ENCODE results near the gene RFTN1. TPM values are rescaled to one million over a fixed set of nuclear protein-coding genes. Genes with fewer than 3 reads are reported as not detected.

The RFTN1 gene
- total and polyA plus RNA-seq, 2 donors (not counting 1 experiment from before 2014, with no cell fraction given) = 32.4 to 156 TPM

DNA sequence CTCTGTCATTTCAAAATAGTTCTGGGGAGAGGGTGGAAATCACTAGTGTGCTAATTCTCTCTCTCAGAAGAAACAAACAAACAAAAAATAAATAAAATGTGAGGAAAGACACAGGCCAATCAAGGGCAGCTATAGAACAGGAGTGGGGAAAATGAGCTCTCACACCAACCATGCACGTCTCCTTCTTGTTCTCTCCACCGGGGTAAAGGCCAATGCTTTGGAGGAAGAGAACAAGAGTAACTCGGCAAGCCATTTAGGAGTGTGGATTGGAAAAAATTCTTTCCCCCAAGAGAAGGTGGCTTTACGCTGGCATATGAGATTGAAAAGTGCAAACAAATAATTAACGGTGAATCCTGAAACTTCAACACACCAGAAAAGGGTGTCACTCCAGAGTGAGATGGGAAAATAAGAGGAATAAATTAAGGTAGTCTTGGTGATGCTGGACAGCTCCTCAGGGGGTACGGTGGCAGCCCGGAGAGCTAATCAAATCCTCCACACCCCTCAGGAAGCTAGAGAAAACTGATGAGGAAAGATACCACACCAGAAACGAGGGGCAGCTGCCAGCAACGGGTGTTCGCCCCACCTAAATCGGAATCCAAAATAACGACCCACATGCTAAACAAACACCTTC, 88.0 kb downstream of the RFTN1 start:
- intact Hi-C loops (cut with micrococcal nuclease) = no loop called here
- Histone ChIP-seq H3K4me3 (ENCODE audit: control extremely low read depth in 1 of 5, extremely low read depth in 1 of 5, insufficient read depth in 1 of 5, low read depth in 2 of 5, low read length in 4 of 5) (no peak overlapping the region), H3K4me1 (ENCODE audit: control insufficient read depth in 2 of 2, insufficient read depth in 2 of 2, low read length in 2 of 2) (peaks cover 9 to 14% of the 10 kb centered on the region in 2 donors), H3K79me2 (ENCODE audit: control insufficient read depth, insufficient read depth, low read length) (peaks cover 100% of the 10 kb centered on the region), H2AFZ (ENCODE audit: insufficient read depth, low read depth, low read length, poor library complexity, severe bottlenecking) (no peak overlapping the region), H3K27me3 (replicated peaks in 1 of 4; ENCODE audit: control extremely low read depth in 1 of 4, control insufficient read depth in 3 of 4, insufficient read depth in 4 of 4, low read length in 3 of 4) (peaks cover 0 to 5% (median 0%) of the 10 kb centered on the region in 4 experiments), H3K9ac (ENCODE audit: low read length) (no peak overlapping the region), H3K27ac (ENCODE audit: low read length in 2 of 2) (no peak overlapping the region), H3K4me2 (replicated peaks; ENCODE audit: low read depth, low read length, poor library complexity, severe bottlenecking) (no peak overlapping the region), H3K36me3 (replicated peaks in 1 of 2; ENCODE audit: control extremely low read depth in 1 of 2, control insufficient read depth in 1 of 2, extremely low read depth in 1 of 2, insufficient read depth in 2 of 2, low read length in 1 of 2) (peaks cover 7 to 16% of the 10 kb centered on the region in 2 experiments), H4K20me1 (ENCODE audit: control insufficient read depth, insufficient read depth, low read length, poor library complexity, severe bottlenecking) (peaks cover 79% of the 10 kb centered on the region), H3K9me3 (ENCODE audit: control extremely low read depth in 1 of 3, control insufficient read depth in 2 of 3, insufficient read depth in 1 of 3, low read length in 2 of 3) (peaks cover 0 to 1% (median 0%) of the 10 kb centered on the region in 3 donors)
- no peaks in the 10 kb centered on the region for H3K9me3 Mint-ChIP-seq (ENCODE audit: insufficient read depth)
- TF ChIP-seq, protein P1, sequence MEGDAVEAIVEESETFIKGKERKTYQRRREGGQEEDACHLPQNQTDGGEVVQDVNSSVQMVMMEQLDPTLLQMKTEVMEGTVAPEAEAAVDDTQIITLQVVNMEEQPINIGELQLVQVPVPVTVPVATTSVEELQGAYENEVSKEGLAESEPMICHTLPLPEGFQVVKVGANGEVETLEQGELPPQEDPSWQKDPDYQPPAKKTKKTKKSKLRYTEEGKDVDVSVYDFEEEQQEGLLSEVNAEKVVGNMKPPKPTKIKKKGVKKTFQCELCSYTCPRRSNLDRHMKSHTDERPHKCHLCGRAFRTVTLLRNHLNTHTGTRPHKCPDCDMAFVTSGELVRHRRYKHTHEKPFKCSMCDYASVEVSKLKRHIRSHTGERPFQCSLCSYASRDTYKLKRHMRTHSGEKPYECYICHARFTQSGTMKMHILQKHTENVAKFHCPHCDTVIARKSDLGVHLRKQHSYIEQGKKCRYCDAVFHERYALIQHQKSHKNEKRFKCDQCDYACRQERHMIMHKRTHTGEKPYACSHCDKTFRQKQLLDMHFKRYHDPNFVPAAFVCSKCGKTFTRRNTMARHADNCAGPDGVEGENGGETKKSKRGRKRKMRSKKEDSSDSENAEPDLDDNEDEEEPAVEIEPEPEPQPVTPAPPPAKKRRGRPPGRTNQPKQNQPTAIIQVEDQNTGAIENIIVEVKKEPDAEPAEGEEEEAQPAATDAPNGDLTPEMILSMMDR (IDR thresholded peaks at IDR 0.05) = no peak
- no peak for TF ChIP-seq EZH2 (IDR thresholded peaks at IDR 0.05; ENCODE audit: borderline replicate concordance, insufficient read depth, low read depth, low read length, poor library complexity, severe bottlenecking)
- no peak overlapping the region for H3K4me3 Mint-ChIP-seq
- no peak for DNase-seq
- peaks cover 38% of the 10 kb centered on the region for H3K4me1 Mint-ChIP-seq
- H3K27ac Mint-ChIP-seq = no peak overlapping the region
- WGBS (ENCODE audit: insufficient coverage) = 84% methylated on average over 5 of the region's 12 CpGs
- POLR2A ChIA-PET = interaction anchor here (0.6 kb wide), 1 partner anchor 16 kb away, joined by 3 read pairs; no protein-coding TSS in a partner anchor
- peaks cover 6% of the 10 kb centered on the region for H3K27me3 Mint-ChIP-seq
- ATAC-seq (ENCODE audit: low read depth) = no peak
- CTCF ChIA-PET = no interaction called here

DNA sequence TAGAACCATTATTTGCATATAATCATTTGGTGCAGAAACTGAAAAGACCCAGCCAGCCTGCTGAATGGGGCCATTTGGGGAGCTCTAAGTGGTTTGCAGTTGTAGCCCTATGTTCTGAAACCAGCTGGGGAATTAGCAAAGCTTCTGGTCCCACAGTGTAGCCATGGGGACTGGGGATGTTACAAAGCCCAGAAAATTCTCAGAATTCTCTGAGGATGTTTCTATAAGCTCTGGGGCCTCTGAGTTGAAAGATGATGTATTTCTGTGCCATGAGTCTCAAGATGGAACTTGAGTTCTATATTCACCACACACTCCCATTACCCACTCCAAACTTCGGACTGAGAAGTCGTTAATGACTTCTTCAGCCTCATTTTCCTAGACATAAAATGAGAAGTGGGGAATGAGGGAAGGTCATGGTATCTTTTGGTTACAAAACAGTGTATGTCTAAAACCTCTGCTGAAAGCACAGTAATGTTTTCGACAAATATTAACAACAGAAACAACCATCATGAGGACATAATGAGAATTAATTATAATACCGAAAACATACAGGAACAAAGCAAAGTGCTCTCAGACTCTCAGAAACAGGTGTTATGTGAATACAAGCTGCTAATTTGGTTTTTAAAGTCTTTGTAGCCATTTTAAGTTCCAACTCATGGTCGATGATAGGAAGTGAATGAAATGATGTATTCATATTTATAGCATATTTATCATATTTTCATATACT, 89.4 kb downstream of the RFTN1 start:
- peaks cover 0 to 1% (median 0%) of the 10 kb centered on the region in 3 donors for H3K9me3 ChIP-seq (ENCODE audit: control extremely low read depth in 1 of 3, control insufficient read depth in 2 of 3, insufficient read depth in 1 of 3, low read length in 2 of 3)
- H4K20me1 ChIP-seq (ENCODE audit: control insufficient read depth, insufficient read depth, low read length, poor library complexity, severe bottlenecking) = peaks cover 78% of the 10 kb centered on the region
- DNase-seq (no peak), ATAC-seq (ENCODE audit: low read depth) (no peak)
- no peak overlapping the region for H3K4me3 ChIP-seq (ENCODE audit: control extremely low read depth in 1 of 5, extremely low read depth in 1 of 5, insufficient read depth in 1 of 5, low read depth in 2 of 5, low read length in 4 of 5)
- H3K79me2 ChIP-seq (ENCODE audit: control insufficient read depth, insufficient read depth, low read length) = peaks cover 100% of the 10 kb centered on the region
- H2AFZ ChIP-seq (ENCODE audit: insufficient read depth, low read depth, low read length, poor library complexity, severe bottlenecking) = no peak overlapping the region
- Mint-ChIP-seq H3K27ac (no peak overlapping the region), H3K4me1 (peaks cover 42% of the 10 kb centered on the region), H3K27me3 (peaks cover 2% of the 10 kb centered on the region), H3K4me3 (no peak overlapping the region), H3K9me3 (ENCODE audit: insufficient read depth) (no peaks in the 10 kb centered on the region)
- TF ChIP-seq, protein P1 (IDR thresholded peaks at IDR 0.05) = no peak
- TF ChIP-seq EZH2 (IDR thresholded peaks at IDR 0.05; ENCODE audit: borderline replicate concordance, insufficient read depth, low read depth, low read length, poor library complexity, severe bottlenecking) = no peak
- WGBS (ENCODE audit: insufficient coverage) = no CpG with 5 or more reads among the region's 5 CpGs
- no peak overlapping the region for H3K27ac ChIP-seq (ENCODE audit: low read length in 2 of 2)
- no peak overlapping the region for H3K9ac ChIP-seq (ENCODE audit: low read length)
- H3K4me2 ChIP-seq (replicated peaks; ENCODE audit: low read depth, low read length, poor library complexity, severe bottlenecking) = no peak overlapping the region
- intact Hi-C loops (cut with micrococcal nuclease) = no loop called here
- H3K27me3 ChIP-seq (replicated peaks in 1 of 4; ENCODE audit: control extremely low read depth in 1 of 4, control insufficient read depth in 3 of 4, insufficient read depth in 4 of 4, low read length in 3 of 4) = peaks cover 0 to under 1% (median 0%) of the 10 kb centered on the region in 4 experiments
- POLR2A ChIA-PET = no interaction called here
- CTCF ChIA-PET = no interaction called here
- H3K36me3 ChIP-seq (replicated peaks in 1 of 2; ENCODE audit: control extremely low read depth in 1 of 2, control insufficient read depth in 1 of 2, extremely low read depth in 1 of 2, insufficient read depth in 2 of 2, low read length in 1 of 2) = peaks cover 7 to 12% of the 10 kb centered on the region in 2 experiments
- H3K4me1 ChIP-seq (ENCODE audit: control insufficient read depth in 2 of 2, insufficient read depth in 2 of 2, low read length in 2 of 2) = peaks cover 11 to 12% of the 10 kb centered on the region in 2 donors
